Measurements from ENCODE around the gene CDK17.

GRCh38 chr12:96344124-96344695 lies 56.0 kb downstream of the CDK17 start:
- no peak for TF ChIP-seq EZH2 (IDR thresholded peaks at IDR 0.05; ENCODE audit: insufficient read depth, poor library complexity, severe bottlenecking)
- no peak for TF ChIP-seq EZH2phosphoT487 (IDR thresholded peaks at IDR 0.05; ENCODE audit: insufficient read depth, low read depth)
